Keratinocyte (primary cell): ENCODE results near the gene SYCN.

Experiments used
- EZH2 ChIP-seq: IDR thresholded peaks from one replicate; pipeline ENCODE4 v1.6.1; 2012; ENCODE audit warnings: inconsistent platforms, mild to moderate bottlenecking, low read length, moderate library complexity
- TF ChIP-seq, protein P1 (sequence below), 3 experiments: IDR thresholded peaks in 1 of 3; conservative IDR thresholded peaks in 1 of 3; optimal IDR thresholded peaks in 1 of 3; 2 replicates in 2 of 3; 3 replicates in 1 of 3; pipeline versions ENCODE3 to v1.5.1; 2011; ENCODE audit warnings: low read length in 3 of 3, mild to moderate bottlenecking in 3 of 3, moderate library complexity in 2 of 3, control low read depth in 1 of 3, inconsistent platforms in 1 of 3; ENCODE audit not compliant: insufficient read depth in 2 of 3; ENCODE audit errors: extremely low read depth in 1 of 3

DNA sequence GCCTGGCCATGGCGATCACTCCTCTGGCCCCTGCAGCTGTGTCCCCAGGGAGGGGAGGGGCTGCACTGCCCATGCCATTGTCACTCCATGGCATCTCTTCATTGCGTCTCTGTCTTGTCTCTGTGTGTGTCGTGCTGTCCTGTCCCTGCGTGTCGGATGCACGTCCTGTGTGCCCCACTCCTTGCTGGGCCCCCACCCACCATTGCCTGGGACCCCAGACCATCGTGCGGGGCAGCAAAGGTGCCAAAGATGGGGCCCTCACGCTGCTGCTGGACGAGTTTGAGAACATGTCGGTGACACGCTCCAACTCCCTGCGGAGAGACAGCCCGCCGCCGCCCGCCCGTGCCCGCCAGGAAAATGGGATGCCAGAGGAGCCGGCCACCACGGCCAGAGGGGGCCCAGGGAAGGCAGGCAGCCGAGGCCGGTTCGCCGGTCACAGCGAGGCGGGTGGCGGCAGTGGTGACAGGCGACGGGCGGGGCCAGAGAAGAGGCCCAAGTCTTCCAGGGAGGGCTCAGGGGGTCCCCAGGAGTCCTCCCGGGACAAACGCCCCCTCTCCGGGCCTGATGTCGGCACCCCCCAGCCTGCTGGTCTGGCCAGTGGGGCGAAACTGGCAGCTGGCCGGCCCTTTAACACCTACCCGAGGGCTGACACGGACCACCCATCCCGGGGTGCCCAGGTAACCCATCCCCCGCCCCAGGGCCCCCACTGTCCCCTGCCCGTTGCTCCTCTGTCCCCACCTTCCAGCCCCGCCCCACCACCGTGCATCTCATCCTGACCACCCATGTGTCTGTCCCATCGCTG, 31.2 kb downstream of the SYCN start:
- TF ChIP-seq, protein P1, sequence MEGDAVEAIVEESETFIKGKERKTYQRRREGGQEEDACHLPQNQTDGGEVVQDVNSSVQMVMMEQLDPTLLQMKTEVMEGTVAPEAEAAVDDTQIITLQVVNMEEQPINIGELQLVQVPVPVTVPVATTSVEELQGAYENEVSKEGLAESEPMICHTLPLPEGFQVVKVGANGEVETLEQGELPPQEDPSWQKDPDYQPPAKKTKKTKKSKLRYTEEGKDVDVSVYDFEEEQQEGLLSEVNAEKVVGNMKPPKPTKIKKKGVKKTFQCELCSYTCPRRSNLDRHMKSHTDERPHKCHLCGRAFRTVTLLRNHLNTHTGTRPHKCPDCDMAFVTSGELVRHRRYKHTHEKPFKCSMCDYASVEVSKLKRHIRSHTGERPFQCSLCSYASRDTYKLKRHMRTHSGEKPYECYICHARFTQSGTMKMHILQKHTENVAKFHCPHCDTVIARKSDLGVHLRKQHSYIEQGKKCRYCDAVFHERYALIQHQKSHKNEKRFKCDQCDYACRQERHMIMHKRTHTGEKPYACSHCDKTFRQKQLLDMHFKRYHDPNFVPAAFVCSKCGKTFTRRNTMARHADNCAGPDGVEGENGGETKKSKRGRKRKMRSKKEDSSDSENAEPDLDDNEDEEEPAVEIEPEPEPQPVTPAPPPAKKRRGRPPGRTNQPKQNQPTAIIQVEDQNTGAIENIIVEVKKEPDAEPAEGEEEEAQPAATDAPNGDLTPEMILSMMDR (optimal IDR thresholded peaks at IDR 0.05 in 1 of 3, IDR thresholded peaks at IDR 0.05 in 1 of 3, conservative IDR thresholded peaks at IDR 0.05 in 1 of 3; ENCODE audit: extremely low read depth in 1 of 3, insufficient read depth in 2 of 3, low read length in 3 of 3), result no peak
- TF ChIP-seq EZH2, result no peak
